Superior temporal gyrus (tissue), 1 donor: ENCODE data around the gene GLP1R.

ENCODE experiments used
- DNase-seq: peaks from one replicate; pipeline ENCODE4 v3.0.0-alpha.2; 2016; ENCODE audit errors: extremely low spot score

Gene GLP1R

GRCh38 chr6:39086294-39086693 lies 37.7 kb downstream of the GLP1R start:
- DNase-seq, result no peak

GRCh38 chr6:39086711-39087110 lies 38.1 kb downstream of the GLP1R start:
- no peak for DNase-seq

GRCh38 chr6:39087197-39087596 lies 38.6 kb downstream of the GLP1R start:
- DNase-seq, result no peak

- DNase-seq, result peak; percentile 24
Measured at GRCh38 chr6:39088331-39088730, 39.8 kb downstream of the GLP1R start.

GRCh38 chr6:39090036-39090435 lies 41.5 kb downstream of the GLP1R start:
- DNase-seq, result no peak

GRCh38 chr6:39091220-39091619 lies 42.6 kb downstream of the GLP1R start:
- DNase-seq, result no peak

- no peak for DNase-seq
Measured at GRCh38 chr6:39092124-39092523, 43.5 kb downstream of the GLP1R start.

- no peak for DNase-seq
Measured at GRCh38 chr6:39093149-39093708, 44.6 kb downstream of the GLP1R start.

- DNase-seq, result no peak
Measured at GRCh38 chr6:39095578-39095977, 47.0 kb downstream of the GLP1R start.

GRCh38 chr6:39100358-39100757 lies 51.8 kb downstream of the GLP1R start:
- DNase-seq, result no peak

GRCh38 chr6:39102071-39102820 lies 53.7 kb downstream of the GLP1R start:
- no peak for DNase-seq

- no peak for DNase-seq
Measured at GRCh38 chr6:39102821-39103136, 54.2 kb downstream of the GLP1R start.

GRCh38 chr6:39104528-39104927 lies 55.9 kb downstream of the GLP1R start:
- DNase-seq, result no peak

- DNase-seq, result no peak
Measured at GRCh38 chr6:39107034-39107433, 58.5 kb downstream of the GLP1R start.

- no peak for DNase-seq
Measured at GRCh38 chr6:39107641-39108040, 59.1 kb downstream of the GLP1R start.

GRCh38 chr6:39108041-39108839 lies 59.7 kb downstream of the GLP1R start:
- no peak for DNase-seq

GRCh38 chr6:39111280-39111679 lies 62.7 kb downstream of the GLP1R start:
- DNase-seq, result no peak

- DNase-seq, result no peak
Measured at GRCh38 chr6:39113788-39114187, 65.2 kb downstream of the GLP1R start.

- peak; percentile 71 for DNase-seq
Measured at GRCh38 chr6:39114388-39114703, 65.8 kb downstream of the GLP1R start.

- DNase-seq, result peak; percentile 93
Measured at GRCh38 chr6:39114704-39115599, 66.4 kb downstream of the GLP1R start, which contains the start of gene SAYSD1. Gene SAYSD1, minus strand, starts transcription at chr6:39115186. Its CDS starts 97 bp downstream, at chr6:39115089.

- DNase-seq, result no peak
Measured at GRCh38 chr6:39118921-39119320, 70.3 kb downstream of the GLP1R start.

GRCh38 chr6:39124114-39124513 lies 75.5 kb downstream of the GLP1R start:
- DNase-seq, result no peak
